GM23248 (cell line): ENCODE data around the gene C3orf52.

ENCODE experiments used
- EZH2 ChIP-seq: fragments of 200-600 bp; sonication (generic); IDR thresholded peaks from 2 replicates; pipeline ENCODE4 v1.6.1; 2018; ENCODE audit warnings: antibody characterized with exemption, mild to moderate bottlenecking; ENCODE audit not compliant: insufficient read depth, poor library complexity, severe bottlenecking
- EZH2phosphoT487 ChIP-seq: fragments of 200-600 bp; sonication (generic); IDR thresholded peaks from 2 replicates; pipeline ENCODE4 v1.6.1; 2018; ENCODE audit warnings: antibody characterized with exemption, moderate library complexity, mild to moderate bottlenecking, low read depth; ENCODE audit not compliant: insufficient read depth

GRCh38 chr3:112132088-112132487, 45.9 kb downstream of the C3orf52 start:
- no peak for TF ChIP-seq EZH2phosphoT487
- TF ChIP-seq EZH2: no peak
